NCI-H446 (cell line): ENCODE results near the gene NWD2.
"Not testable (repeated sequence)": the region's sequence is repeated elsewhere in the genome, so short reads cannot be mapped to it uniquely, and the experiment has no call there.

Experiments
- DNase-seq, 2 experiments: peaks; one replicate each; lab custom pipeline; 2025; lab: John Stamatoyannopoulos, UW

NWD2 gene, protein sequence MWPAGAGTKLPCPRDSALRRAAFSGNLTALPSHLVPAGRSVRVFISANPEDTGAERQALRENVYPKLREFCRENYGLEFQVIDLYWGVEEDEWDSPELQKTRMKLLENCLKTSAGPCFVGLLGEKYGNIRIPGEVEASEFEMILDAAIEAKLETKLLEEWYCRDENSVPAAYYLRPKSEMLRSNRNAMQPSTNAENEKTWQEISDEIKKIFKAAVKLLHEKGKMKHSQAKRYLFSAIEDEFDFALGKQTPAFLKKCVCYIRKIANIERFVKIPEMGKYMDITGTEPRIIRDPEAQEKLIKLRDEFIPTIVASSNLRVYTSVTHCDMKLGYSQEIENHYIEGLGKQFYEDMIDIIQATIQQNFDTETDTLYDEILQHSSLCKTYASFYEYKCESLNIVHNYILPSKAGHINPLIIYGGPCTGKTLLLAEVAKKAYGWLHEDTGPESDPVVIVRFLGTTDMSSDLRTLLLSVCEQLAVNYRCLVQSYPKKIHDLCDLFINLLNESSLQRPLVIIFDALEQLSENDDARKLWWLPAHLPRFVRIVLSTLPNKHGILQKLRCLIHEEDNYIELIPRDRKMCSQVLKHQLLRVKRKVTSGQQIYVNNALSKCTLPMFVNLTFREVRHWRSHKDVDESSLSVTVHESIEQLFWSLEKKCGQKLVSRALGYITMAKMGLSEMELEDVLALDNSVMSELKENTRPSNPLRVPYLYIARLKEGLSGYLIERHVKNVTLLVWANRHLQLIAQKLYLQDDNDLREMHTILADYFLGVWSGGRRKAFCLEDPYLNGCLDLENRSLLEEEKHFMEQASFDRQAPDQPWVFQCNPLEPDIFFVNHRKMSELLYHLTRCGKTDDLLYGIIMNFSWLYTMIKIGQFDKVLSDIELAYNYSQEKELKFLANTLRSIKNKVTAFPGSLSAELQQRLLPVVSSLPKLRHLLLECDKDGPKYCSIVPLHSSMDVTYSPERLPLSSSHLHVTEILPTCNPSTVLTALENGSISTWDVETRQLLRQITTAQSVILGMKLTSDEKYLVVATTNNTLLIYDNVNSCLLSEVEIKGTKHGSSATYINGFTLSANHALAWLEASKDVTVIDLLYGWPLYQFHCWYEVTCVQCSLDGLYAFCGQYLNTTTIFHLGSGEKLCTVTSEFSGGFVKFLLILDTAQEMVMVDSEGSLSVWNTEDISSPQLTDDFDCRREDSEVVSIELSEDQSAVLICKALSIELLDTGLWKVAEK (N-terminal part only)

DNA sequence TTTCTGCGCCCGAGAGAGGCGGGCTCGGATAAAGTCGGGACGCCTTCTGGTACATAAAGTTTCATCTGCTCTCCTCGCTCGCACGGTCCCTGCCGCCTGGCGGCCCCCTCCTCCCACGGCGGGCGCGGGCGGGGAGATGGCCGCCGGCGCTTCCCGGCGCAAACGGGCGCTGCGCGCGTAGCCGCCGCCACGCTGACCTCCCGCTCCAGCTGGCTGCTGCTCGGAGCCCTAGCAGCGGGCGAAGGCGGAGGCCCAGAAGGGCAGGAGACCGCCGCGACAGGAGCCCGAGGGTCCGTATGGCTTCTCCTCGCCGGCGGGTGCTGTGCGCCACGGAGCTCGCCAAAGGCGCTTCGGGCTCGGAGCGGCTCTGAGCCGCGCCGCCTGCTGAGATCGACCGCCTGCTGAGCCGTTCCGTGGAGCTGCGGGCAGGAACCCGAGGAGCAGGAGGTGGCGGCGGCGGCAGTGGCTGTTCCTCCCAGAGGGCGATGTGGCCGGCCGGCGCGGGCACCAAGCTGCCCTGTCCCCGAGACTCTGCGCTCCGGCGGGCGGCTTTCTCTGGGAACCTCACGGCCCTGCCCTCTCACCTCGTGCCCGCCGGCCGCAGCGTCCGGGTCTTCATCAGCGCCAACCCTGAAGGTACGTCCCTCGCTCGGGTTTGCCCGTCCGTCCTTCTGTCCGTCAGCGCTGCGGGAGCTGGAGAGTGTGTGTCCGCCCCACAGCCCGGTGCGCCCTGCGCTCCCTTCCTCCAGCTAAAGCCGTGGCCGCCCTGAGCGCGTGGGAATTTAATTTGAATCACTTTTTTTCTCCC, at the start of gene NWD2:
TSS of gene NWD2 (plus strand) at position 161 of the 808 bp plus-strand sequence. CDS start at position 486, 325 bp downstream.
- peak; percentile 33 to 69 for DNase-seq

DNA sequence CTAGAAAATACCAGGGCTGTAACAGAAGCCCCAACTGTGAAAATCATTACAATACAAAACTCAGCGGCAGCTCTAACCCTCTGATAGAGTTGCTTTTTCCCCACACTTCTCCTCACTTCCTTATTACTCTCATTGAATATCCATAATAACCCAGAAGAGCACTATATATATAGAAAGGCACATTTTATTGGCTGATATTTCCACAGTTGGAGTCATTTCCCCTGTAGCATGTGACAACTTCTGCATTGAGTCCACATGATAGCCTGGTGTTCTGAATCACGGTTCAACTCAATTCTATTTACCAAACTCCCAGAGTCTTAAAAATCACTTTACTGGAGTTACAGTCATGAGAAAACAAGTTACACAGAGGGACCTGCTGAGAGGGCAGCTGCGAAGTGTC, 46.6 kb upstream of the NWD2 start:
- no peak for DNase-seq

DNA sequence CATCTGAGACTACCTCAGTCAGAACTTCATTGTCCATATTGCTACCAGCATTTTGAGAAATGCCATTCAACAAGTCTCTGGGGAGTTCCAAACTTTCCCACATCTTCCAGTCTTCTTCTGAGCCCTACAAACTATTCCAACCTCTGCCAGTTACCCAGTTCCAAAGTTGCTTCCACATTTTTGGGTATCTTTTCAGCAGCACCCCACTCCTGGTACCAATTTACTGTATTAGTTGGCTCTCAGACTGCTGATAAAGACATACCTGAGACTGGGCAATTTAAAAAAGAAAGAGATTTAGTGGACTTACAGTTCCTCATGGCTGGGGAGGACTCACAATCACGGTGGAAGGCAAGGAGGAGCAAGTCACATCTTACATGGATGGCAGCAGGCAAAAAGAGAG, 39.8 kb upstream of the NWD2 start:
- DNase-seq = not testable (repeated sequence)

DNA sequence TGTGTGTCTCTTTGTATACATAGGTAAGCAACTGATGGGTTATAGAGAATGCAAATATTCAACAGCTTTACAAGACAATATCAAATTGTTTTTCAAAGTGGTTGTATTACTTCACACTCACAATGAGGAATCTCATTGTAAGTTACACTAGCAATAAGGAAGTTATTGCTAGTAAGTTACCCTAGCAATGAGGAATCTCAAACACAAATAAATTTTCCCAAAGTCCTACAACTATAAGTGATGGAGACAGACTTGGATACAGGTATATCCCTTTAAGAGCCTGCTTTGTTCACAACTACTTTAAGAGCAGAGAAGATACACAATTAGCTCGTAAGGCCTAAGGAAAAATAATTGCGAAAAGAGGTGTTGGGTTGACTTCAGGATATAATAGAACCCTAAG, 28.3 kb upstream of the NWD2 start:
- DNase-seq = no peak

DNA sequence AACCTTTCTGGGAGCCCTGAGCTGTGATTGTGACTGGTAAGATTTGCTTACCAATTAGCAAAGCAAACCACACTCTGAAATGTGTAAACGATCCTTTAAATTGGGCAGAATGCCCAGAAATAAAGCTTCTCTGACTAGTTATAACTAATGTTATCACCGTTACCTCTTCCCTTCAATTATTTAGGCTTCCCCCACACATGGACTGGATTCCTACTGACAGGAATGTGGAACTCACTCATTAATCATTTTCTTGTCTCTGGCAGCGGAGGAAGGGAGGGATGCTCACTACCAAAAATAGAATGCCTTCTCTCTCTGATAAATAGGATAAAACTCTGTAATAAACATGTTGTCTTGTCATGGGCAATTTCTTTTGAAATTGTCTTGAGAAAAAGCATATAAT, 25.3 kb upstream of the NWD2 start:
- peak in 1 of 2 experiments; percentile 54 for DNase-seq

DNA sequence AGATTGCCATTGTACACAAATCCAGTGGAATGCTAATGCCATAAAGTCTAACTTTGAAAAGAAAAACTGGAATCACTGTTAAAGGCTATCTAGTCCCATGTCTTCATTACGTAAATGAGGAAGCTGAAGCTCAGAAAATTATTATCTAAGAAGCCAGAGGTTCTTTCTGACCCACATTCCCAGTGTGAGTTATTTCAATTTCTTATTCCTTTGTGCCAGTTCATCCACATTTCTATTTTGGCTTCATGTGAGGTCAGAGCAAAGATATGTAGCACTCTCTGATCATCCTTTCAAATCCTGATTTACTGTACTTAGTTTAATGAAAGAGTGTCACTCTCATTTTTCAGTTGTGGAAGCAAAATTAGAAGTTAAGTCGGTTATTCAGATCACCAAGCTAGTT, 24.6 kb upstream of the NWD2 start:
- DNase-seq = no peak

DNA sequence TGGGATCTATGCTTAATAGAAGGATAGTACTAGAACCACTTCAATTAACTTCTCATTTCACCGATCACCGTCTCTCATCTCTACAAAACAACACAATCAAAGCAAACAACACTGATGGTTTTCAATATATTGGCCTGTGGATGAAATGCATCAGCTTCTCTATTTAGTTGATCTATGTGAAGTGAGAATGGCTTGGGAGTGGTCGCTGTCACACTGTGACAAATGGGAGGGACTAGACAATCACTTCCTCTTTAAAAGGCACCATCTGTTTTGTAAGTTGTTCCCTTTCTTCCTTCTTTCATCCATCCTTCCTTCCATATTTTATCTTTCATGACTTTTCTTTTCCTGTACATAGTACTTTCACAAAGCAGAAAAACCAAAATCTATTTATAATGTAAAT, 23.9 kb upstream of the NWD2 start:
- DNase-seq = no peak

DNA sequence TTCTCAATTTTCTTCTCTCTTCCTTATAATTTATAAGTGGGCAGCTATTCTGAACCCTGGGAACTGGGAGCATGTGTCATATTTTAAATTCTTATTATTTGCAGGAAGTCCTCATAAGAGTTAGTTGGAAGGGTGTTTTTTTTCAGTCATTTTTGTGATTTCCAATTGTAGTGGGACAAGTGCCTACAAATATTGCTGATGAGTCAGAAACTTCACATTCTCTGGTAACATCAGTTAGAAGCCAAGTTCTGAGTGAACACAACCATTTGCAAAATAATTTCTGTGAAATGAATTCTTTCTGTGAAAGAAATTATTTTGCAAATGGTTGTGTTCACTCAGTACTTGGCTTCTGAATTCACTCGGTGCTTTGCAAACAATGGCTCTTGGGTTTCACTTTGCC, 20.8 kb upstream of the NWD2 start:
- no peak for DNase-seq

DNA sequence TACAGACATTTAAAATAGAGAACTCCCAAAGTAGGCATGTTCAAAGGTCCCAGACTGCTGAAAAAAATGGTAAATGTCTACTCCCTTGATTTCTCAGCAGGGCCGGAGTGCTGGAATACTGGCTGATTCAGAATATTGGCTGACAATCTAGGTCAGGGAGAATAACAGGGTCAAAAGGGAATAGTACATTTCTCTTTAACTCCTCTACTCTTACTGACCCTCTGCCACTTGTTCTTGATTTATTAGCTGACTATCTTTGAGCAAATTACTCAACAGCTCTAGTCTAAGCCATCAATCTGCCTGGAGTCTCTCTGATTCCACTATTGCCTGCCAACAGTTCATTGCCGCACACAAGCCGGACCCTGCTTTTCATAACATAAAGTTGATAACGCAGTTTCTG, 19.7 kb upstream of the NWD2 start:
- no peak for DNase-seq

DNA sequence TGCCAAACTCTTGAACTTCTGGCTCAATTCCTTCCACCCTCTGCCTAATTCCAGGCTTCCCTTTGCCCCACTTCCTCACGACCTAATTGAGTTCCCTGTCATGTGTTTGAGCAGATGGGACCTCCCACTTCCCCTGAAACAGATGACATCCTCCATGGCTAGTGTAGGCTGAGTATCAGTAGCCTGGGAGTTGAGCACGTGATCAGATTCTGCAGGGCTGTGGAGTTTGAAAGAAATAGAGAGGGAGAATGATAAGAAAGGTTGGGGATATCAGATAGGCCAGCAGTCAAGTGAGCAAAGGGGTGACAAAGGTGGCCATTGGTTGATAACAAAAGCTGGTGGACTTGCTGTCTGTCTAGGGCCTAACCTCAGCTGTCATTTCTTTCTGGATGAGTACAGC, 18.8 kb upstream of the NWD2 start:
- no peak for DNase-seq

DNA sequence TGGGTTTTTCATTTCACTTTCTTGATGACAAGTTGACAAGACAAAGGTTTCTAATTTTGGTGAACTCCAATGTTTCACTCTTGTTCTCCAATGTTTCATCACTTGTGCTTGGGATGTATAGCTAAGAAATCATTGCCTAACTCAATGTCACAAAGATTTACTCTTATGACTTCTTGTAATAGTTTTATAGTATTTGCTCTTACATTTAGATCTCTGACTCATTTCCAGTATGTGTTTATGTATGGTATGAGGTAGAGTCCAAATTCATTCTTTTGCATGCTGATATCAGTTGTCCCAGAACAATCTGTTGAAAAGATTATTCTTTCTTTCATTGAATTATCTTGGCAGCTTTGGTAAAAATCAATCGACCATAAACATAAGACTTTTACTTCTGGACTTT, 12.2 kb upstream of the NWD2 start:
- no peak for DNase-seq

DNA sequence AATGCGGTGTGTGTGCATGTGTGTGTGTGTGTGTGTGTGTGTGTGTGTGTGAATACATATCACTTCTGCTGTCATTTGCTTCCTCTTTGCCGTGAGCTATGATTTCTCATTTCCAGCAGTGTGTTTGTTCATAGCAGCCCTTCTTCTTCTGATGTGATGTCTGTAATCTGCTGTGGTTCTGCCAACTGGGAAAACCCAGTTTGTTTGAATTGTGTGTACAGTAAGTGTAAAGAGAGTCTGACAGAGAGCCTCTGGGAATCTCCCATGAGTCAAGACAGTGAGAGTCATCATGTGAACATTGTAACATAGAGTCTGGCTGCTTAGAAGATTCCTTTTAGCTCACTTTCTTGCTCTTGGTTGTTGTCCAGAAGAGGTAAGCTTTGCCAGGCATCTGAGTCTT, 8.4 kb upstream of the NWD2 start:
- no peak for DNase-seq

DNA sequence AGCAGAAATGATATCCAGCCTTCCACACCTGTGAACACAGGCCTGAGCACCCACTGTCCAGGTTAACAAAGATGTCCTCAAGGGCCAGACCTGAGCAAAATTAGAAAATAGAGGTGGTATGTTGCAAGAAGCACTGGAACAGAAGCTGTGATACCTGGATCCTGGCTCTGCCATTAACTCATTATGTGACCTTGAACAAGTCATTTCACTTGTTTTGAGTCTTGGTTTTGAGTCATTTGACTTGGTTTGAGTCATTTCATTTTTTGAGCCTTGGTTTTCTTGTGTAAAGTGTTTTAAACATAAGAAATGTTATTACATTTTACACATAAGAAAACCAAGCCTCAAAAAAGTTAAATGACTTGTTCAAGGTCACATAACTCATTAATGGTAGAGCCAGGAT, 2.9 kb upstream of the NWD2 start:
- no peak for DNase-seq

DNA sequence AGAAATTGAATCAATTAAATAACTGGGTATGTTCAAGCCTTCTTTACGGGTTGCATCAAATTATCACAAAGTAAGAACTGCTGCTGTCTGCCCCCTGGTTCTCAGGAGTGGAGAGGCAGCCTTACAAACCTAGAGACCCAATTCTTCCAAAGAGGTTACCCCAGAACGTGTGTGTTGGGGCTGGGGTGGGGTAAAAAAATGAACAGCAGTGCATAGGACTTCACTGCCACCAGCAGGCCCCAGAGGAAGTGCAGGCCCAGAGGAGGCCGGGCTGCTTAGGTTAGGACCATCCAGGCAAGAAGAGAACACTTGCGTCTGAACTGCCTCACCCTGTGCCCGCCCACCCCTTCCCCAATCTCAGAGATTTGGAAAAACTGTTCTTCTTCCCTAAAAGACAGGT, 1.5 kb upstream of the NWD2 start:
- DNase-seq = peak; percentile 33

DNA sequence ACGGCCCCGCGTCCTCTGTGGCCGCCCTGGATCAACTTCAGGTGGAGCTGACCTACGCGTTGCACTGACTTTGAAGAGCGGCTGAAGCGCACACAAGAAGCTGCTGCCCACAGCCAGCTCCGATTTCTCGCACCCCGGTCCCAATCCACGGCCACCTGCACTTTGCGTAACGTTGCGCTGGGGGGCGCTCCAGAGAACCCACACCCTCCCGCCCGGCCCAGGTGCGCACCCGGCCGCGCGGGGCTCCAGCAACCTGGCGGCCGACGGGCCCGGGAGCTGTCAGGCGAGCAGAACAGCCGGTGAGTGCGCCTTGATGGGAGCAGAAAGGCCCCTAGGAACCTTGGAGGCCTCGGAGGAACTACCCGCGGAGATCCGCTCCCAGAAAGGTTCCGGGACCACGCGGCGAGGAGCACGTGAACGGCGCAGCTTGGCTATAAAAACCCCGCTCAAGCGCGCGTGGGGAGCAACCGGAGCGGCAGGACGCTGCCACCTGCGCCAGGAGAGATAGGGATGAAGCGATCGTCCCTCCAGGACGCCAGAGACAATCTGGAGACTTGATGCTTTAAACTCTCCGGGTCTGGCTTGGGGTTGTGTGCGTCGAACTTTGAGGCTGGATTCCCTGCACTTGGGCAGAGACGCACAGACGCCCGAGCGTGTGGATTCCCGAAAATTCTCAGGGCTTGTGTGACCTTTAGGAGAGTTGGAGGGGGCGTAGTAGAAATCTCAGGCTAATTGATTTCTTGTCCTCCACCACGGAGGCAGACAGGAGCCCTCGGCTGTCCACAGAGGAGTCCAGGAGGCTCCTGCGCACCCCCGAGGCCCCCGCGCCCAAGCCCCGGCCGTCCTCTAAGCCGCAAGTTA, 591 bp upstream of the NWD2 start:
- peak in 1 of 2 experiments; percentile 63 for DNase-seq

DNA sequence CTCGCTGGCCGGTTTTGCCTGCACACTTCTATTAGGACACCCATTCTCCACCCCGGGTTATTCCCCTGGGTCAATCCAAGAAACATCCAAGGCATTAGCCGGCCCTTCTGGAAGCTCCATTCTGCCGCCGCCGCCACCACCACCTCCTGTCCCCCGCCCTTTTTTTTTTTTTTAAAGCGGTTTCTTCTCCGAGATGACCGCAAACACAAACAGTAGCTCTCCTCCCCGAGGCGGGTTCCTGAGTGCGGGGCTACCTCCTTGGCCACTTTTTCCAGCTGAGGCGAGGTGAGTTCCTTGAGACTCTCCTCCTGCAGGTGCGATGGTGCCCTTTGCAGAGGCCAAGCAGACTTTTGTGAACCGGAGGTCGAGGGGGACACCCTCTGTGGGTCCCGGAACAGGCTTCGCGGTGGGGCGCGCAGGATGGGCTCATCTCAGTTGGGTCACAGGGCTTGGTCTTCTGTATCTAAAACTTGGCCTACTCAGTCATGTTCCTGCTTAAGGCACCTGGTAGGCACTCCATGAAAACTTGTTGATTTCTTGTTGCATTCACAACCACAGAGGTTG, 930 bp downstream of the NWD2 start:
- DNase-seq = no peak

DNA sequence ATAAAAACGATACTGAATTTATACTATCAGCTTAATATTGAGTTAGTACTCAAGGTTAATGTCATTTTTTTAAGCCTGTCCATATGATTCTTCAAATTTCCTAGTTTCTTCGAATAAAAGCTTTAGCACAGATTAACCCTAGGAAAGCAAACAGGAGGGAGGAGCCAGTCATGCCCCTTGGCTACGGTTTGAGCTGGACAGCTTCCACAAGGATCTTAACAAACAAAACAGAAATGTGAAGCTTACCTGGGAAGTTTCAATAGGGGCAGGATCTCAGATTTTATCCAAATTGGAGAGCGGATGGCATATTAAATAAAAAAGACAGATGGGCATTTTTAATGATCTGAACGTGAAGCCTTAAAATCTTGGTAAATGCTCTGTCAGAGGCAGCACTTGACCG, 2.3 kb downstream of the NWD2 start:
- peak in 1 of 2 experiments; percentile 34 for DNase-seq

DNA sequence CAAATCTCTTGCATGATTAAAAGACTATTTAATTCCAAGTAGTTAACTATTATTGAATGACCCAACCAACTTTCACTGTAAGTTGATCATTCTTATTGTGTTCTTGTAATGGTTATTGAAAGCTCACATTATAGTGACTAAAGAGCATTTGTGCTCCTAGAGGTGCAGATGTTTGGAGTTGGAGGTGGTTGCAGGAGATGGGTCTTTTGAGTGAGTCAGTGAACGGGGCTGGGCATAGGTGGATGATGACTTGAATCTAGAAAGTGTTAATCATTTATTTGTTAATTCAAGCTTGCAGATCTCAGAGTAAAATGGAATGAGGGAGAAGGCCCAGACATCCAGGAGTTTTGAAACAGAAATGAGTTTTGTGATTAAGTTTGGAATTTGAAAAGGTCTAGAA, 13.7 kb downstream of the NWD2 start:
- no peak for DNase-seq

DNA sequence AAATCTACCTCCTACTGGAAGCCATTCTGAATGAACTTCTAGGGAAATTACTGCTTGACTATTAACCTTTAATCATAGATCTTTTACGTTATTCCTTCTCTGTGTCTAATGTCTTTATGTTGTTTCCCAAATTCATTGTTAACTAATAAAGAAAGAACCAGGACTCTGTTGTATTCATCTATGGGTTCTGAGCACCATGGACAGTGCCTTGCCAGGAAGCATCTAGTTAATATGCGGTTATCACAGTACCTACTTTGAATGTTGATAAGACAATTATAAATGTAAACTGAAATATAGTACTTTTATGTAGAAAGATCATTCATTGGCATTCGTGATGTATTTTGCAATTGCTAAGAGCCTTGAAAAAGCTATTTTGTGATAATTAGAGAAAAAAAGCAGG, 23.8 kb downstream of the NWD2 start:
- no peak for DNase-seq

DNA sequence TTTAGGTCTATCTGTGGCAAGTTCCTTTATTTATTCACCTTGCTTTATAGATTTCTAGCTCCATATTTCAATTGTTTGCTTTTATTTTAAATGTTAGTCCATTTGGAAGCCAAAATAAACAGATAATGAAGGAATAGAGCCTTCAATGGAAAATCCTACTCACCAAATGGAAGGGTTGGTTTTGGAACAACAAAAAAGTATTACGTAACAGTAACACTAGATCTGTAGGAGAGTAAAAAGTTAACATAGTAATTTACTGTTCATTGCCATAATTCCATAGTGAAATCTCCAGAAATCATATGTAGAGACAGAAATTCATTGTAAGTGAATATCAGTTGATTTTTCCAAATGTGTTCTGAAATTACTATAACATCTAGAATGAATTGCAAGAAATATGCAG, 34.6 kb downstream of the NWD2 start:
- DNase-seq = no peak
